SK-N-SH (cell line): ENCODE measurements around the gene KIF4A.

ENCODE experiments used
- CHD2 ChIP-seq: fragments of 150-350 bp; IDR thresholded peaks from 2 replicates; pipeline ENCODE4 v1.6.1; 2018; ENCODE audit warnings: low read length; ENCODE audit not compliant: partially characterized antibody
- EP300 ChIP-seq, 2 experiments: IDR thresholded peaks; 2 replicates each; pipeline versions ENCODE4 v1.4.0 to v1.6.1; 2012; ENCODE audit warnings: borderline replicate concordance in 1 of 2, low read depth in 1 of 2, low read length in 1 of 2
- FOXJ3 ChIP-seq: sonication (generic); formaldehyde crosslinking; IDR thresholded peaks from 2 replicates; pipeline ENCODE4 v1.5.1; 2020; ENCODE audit warnings: mild to moderate bottlenecking, missing genetic modification reagents
- GABPA ChIP-seq: IDR thresholded peaks from 2 replicates; pipeline ENCODE4 v1.4.0; 2012; ENCODE audit warnings: low read depth, mild to moderate bottlenecking
- JUND ChIP-seq: IDR thresholded peaks from 2 replicates; pipeline ENCODE4 v1.4.0; 2012
- POLR2AphosphoS5 ChIP-seq: IDR thresholded peaks from 2 replicates; pipeline ENCODE4 v1.6.1; 2012; ENCODE audit warnings: low read depth, low read length
- TCF12 ChIP-seq: IDR thresholded peaks from 2 replicates; pipeline ENCODE4 v1.4.0; 2012
- USF2 ChIP-seq: fragments of 150-350 bp; IDR thresholded peaks from 2 replicates; pipeline ENCODE4 v1.6.1; 2017; ENCODE audit warnings: antibody characterized with exemption, low read length, low read depth, borderline replicate concordance
- TF ChIP-seq, protein P1 (sequence below): fragments of 200-600 bp; sonication (generic); IDR thresholded peaks from 2 replicates; pipeline ENCODE4 v1.6.1; 2017; ENCODE audit warnings: antibody characterized with exemption, mild to moderate bottlenecking, moderate library complexity
- TF ChIP-seq, protein P2 (sequence below): IDR thresholded peaks from 2 replicates; pipeline ENCODE4; 2012

GRCh38 chrX:70466968-70467367 is 177.1 kb downstream of the KIF4A start:
- TF ChIP-seq EP300 (IDR thresholded peaks at IDR 0.05; ENCODE audit: borderline replicate concordance in 1 of 2, low read depth in 1 of 2, low read length in 1 of 2) (no peak), POLR2AphosphoS5 (no peak), USF2 (no peak), FOXJ3 (CRISPR knock-in tag) (no peak), CHD2 (no peak), TCF12 (no peak), JUND (no peak), GABPA (no peak)
- TF ChIP-seq, protein P1, sequence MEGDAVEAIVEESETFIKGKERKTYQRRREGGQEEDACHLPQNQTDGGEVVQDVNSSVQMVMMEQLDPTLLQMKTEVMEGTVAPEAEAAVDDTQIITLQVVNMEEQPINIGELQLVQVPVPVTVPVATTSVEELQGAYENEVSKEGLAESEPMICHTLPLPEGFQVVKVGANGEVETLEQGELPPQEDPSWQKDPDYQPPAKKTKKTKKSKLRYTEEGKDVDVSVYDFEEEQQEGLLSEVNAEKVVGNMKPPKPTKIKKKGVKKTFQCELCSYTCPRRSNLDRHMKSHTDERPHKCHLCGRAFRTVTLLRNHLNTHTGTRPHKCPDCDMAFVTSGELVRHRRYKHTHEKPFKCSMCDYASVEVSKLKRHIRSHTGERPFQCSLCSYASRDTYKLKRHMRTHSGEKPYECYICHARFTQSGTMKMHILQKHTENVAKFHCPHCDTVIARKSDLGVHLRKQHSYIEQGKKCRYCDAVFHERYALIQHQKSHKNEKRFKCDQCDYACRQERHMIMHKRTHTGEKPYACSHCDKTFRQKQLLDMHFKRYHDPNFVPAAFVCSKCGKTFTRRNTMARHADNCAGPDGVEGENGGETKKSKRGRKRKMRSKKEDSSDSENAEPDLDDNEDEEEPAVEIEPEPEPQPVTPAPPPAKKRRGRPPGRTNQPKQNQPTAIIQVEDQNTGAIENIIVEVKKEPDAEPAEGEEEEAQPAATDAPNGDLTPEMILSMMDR: no peak
- TF ChIP-seq, protein P2, sequence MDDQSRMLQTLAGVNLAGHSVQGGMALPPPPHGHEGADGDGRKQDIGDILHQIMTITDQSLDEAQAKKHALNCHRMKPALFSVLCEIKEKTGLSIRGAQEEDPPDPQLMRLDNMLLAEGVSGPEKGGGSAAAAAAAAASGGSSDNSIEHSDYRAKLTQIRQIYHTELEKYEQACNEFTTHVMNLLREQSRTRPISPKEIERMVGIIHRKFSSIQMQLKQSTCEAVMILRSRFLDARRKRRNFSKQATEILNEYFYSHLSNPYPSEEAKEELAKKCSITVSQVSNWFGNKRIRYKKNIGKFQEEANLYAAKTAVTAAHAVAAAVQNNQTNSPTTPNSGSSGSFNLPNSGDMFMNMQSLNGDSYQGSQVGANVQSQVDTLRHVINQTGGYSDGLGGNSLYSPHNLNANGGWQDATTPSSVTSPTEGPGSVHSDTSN: no peak
